Posterior vena cava (tissue), 2 donors: ENCODE results near the gene CDH23. TPM values are rescaled to one million over a fixed set of nuclear protein-coding genes. Genes with fewer than 3 reads are reported as not detected.

ENCODE experiments used
- DNase-seq: peaks from one replicate; pipeline ENCODE4 v3.0.0-alpha.2; 2020; ENCODE audit warnings: low spot score
- intact Hi-C, 2 donors: fragments of 100-400 bp; cut with DNase I; formaldehyde crosslinking; loops; one replicate each; pipeline versions ENCODE4 v1.14.1 to v1.14.2; 2022 to 2023
- total RNA-seq, 2 donors: library from RNA; stranded (reverse); fragmentation: NEBNext Ultra II Directional; extraction: Animal tissue kit (Norgen Biotek cat#: 25700); gene quantifications; one replicate each; pipeline ENCODE4 v1.2.1, GENCODE V29; 2021
- donor health status: DM: yes; HTN: yes; CAD: no.
- donor health status: DM: yes; HTN: yes; CAD: no.

Gene CDH23
- total RNA-seq, 2 donors from 2014 or later = 24.5 to 43.0 TPM

GRCh38 chr10:71432956-71433767 is 36.4 kb downstream of the CDH23 start:
- DNase-seq = peak; percentile 55
- intact Hi-C loops = no loop called here

DNA sequence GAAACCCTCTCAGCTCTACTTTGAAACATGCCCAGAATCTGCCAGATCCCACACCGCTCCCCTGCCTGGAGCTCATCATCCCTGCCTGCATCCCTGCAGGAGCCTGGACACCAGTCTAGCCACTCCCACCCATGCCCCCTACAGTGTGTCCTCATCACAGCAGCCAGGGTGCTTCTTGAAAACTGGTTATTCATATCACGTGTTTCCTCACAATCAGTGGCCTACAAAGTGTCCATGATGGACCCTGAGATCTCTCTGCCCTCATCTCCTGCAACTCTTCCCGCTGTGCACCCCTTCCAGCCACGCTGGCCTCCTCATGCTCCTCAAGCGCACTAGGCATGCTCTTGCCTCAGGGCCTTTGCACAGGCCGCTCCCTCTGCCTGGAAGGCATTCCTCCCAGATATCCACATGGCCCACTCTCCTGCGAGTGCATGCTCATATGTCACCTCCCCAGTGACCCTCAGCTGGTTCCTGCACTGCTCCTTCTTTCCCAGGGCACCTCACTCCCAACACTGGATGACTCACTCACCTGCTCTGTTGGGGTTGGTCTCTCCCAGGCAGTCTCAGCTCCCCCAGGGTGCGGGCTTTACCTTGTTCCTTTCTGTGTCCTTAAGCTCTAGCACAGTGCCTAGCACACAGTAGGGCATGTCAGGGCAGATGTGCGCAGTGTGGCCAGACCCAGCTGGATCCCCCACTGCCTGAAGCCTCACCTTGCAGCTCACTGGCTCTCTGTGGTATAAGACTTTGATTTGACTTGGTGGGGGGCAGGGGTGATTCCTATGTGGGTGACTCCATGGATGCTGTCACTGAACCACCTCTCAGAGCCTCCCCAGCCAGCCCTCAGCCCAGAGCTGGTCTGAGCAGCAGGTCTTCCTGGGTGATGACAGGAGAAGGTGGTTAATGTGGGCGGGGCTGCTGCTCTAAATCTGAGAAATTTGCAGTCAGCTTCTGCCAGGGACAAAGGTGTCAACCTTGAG is 37.3 kb downstream of the CDH23 start:
- intact Hi-C loops = no loop called here
- peak; percentile 42 for DNase-seq

DNA sequence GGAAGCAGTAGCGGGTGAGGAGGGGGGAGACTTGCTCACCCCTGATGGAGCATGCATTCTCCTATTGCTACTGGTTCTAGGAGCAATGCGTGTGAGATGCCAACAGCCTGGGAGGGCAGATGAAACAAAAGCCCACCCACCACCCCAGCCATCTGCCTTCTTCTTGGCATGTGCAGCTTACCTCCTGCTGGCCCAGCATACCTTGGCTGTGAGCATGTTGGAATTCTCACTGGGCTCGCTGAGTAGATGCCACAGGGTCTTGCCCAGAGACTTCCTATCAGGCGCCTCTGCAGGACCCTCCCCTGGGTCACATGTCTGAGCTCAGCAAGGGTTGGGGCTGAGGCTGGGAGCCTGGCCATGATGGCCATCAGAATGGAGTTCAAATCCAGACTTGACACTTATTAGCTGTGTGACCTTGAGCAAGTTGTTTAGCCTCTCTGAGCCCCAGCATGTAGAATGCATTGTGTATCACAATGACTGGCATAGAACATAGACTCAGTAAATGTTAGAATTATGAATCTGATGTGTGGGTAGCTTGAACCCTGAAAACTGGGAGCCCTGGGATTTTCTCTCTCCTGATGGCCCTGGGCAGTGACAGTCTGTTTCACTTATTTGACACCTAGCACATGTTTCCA is 38.2 kb downstream of the CDH23 start:
- peak; percentile 74 for DNase-seq
- intact Hi-C loops = no loop called here

- peak; percentile 70 for DNase-seq
- intact Hi-C loops = no loop called here
Measured at GRCh38 chr10:71435571-71436267, 39.0 kb downstream of the CDH23 start.

DNA sequence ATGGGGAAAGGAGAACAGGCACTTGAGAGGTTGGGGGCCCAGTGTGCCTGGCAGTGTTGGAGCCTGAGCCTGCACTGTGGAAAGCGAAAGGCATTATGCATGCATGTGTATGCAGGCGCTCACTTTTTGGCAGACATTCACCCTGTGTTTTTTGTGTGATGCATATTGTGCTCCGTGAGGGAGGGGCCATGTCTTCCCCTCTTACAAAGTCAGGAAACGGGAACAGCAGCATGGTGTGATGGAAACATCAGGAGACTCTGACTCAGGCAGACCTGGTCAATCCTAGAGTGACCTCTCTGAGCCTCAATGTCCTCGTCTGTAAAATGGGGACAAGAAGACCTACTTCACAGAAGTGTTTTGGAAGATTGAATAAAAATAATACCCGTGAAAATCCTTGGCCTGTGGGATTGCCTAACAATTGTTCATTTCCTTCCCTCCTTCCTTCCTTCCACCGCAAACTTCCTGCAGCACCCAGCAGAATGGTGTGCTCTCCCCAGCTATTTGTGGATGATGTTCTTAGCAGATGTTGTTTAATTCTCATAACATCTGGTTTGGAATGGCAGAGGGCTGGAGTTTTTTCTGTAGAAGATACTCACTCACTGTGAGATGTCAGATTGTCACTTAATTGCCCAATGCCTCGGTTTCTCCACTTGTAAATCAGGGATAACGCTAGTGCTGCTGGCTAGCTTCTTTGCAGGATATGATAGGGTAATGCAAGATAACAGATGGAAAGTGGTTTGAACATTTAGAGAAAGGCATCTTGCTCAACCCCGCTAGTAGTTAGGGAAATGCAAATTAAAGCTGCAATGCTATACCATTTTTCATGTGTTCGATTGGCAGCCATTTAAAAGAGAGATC is 39.8 kb downstream of the CDH23 start:
- intact Hi-C loops = no loop called here
- DNase-seq = no peak

GRCh38 chr10:71437537-71438092 is 40.9 kb downstream of the CDH23 start:
- DNase-seq = peak; percentile 35
- intact Hi-C loops = no loop called here

DNA sequence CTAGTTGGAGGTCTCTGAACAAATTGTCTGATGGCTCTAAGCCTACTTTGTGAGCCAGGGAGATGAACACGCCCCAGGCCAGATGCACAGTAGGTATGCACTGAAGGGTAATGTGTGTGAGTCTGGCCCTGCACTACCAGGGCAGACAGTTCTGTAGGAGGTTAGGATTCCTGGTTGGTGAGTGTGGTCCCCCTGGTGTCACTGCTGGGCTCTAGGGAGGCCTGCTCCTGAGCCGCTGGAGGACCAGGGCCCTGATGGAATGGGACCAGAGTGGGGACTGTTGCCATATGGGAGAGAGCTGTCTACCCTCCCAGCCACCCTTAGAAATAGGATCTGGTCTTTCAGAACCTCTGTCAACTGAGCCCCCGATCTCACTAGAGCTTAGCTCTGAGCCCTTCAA is 42.0 kb downstream of the CDH23 start:
- DNase-seq = peak; percentile 57
- intact Hi-C loops = no loop called here

DNA sequence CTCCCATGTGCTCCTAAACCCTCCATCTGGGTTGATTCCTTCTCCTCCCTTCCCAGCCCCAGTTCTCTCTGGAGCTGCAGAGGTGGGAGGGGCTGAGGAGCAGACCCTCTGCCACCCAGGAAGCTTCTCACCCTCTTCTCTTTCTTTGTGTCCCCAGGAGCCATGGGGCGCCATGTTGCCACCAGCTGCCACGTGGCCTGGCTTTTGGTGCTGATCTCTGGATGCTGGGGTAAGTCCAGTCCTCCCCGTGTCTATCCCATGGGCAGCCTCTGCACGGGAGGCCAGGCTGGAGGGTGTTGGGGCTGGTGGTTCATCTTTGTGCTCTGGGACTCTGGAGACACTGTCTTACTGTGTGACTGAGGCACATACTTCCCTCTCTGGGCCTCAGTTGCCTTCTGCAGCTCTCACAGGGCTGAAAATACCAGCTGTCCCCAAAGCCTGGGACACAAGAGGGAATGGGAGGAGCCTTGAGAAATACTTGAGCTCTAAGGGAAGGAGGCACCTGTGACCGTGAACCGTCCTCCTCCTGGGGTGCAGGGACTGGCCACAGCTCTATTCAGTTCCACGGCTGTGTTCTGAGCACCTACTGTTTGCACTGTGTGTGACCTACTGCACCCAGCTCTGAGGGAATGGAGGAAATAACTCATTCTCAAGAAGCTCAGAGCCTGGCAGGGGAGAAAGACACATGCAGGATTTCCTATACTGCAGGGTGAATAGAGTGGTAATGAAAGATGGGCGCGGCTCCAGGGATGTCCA is 43.1 kb downstream of the CDH23 start:
- no peak for DNase-seq
- intact Hi-C loops = no loop called here

- no peak for DNase-seq
- intact Hi-C loops = no loop called here
Measured at GRCh38 chr10:71440506-71441035, 43.9 kb downstream of the CDH23 start.

DNA sequence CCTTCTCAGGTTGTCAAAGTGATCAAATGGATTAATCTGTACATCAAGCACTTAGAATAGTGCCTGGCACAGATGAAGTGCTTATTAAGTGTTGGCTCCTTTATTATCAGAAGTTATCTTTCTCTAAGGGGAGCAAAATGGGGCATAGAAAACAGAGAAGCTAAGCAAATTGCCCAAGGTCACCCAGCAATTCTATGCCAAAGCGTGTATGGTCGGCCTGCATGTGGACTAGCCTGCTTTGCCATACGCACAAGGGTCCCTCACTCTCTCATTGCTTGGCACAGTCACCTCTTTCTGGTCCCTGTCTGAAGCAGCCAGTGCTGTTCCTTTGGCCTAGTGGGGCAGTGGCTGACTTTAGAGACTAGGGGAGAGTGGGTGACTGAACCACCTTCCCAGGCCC is 45.3 kb downstream of the CDH23 start:
- intact Hi-C loops = no loop called here

GRCh38 chr10:71442859-71443570 is 46.3 kb downstream of the CDH23 start:
- intact Hi-C loops = no loop called here

More for the DNA sequence above, 45.3 kb downstream of the CDH23 start:
- DNase-seq = no peak

DNA sequence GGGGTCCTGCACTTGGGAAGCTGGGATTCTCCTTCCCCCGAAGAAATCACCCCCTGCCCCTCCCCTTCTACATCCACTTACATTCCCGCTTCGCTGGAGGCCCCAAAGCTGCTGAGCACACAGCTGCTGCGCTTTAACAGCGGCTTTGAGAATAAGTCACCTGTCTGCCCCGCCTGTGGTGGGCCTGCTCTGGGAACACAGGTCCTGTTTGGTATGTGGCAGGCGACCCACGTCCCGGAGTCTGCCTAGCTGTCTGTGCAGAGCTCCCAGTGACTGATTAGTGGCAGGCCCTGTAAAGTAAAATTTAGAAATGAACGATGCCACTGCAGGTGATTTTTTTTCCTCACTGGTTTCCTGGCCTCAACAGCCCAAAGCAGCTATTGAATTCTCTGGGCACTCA is 47.0 kb downstream of the CDH23 start:
- intact Hi-C loops = no loop called here
- no peak for DNase-seq

More at GRCh38 chr10:71442859-71443570, 46.3 kb downstream of the CDH23 start:
- DNase-seq = no peak

DNA sequence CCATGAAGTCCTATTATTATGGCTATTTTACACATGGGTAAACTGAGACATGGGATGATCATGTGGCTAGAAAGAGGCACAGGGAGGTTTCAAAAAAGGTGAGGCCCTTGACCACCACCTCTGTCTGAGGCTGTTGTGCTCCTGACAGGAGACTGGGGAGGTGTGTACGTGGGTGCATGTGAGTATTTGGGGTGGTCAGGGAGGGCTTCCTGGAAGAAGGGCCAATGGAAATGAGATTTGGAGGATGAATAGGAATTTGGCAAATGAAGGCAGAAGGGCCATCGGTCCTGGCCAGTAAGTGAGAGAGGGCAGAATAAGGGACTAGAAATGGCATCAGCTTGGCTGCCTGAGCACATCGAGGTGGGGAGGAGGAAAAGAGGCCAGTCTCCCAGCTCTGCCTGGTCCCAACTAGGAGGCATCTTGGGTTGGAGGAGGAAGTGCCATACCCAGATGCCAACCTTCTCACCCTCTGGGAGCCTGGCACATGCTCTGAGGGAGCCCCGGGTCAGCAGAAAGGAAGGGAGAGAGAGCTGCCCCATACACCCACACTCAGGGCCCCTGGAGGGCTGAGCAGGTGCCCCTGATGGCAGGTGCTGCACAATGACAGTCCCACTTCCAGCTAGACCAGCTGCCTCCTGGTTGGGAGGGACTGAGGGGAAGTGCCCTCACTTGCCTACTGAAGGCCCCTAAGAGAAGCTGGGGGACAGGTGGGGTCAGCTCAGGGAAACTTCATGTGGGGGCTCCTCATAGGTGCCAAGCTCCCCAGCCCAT is 47.7 kb downstream of the CDH23 start:
- intact Hi-C loops = no loop called here

DNA sequence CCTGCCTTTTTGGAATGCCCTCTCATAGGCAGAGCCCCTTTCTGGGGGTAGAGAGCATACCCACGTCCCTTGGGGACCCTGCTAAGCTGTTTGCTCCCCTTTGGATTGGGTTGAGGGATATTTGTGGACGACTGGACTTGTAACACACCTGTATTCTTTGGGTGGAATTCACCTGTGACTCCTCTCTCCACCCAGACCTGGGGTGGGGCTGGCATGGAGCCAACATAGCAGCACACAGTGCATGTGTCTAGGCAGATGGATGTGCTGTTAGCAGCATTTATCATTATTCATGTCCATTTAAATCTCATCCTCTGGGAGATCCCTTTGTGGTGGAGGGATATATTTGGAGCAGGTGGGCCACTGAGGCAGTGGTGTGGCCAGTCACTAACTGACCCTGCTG is 51.0 kb downstream of the CDH23 start:
- DNase-seq = no peak
- intact Hi-C loops = no loop called here

More for the DNA sequence above, 47.7 kb downstream of the CDH23 start:
- DNase-seq = no peak

DNA sequence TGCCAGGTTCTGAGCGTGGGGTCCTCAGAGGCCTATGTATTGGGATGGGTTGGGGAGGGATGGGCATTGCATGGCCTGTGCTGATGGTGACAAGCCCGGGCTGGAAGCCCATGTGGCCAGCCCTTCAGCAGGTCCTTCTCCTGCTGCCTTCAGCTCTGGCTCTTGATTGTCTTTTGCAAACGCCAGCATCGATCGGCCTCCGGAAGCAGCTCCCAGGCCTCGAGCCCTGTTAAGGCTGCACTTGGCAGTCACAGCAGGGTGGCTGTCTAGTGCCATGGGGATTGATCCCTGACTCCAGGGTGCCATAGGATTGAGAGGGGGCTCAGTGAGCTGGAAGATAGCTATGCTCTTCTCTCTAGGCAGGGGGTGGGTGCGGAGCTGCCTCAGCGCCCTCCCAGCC is 51.4 kb downstream of the CDH23 start:
- DNase-seq = no peak
- intact Hi-C loops = no loop called here

DNA sequence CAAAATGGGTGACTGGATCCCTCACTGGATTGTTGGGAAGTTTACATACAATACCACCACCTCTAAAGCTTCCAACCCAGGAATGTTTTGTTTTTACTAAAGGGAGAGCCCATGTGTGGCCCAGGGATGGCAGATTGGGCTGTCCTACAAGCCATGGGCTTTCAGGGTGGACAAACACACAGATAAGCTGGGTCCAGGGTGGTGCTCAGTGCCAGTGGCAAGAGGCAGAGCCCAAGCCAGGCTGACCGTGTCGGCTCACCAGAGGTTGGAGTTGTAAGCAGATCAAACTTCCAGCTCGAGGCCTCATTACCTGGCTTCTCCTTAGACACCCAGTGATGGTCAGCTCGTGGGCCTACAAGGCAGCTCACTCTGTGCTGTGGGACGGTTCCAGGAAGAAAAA is 52.3 kb downstream of the CDH23 start:
- no peak for DNase-seq
- intact Hi-C loops = no loop called here
